Fibroblast of villous mesenchyme (primary cell): Measurements from ENCODE around the gene CDKL2. TPM values are rescaled to one million over a fixed set of nuclear protein-coding genes. Genes with fewer than 3 reads are reported as not detected.
"Not testable (repeated sequence)": the region's sequence is repeated elsewhere in the genome, so short reads cannot be mapped to it uniquely, and the experiment has no call there.

Experiments used
- DNase-seq: peaks from one replicate; pipeline ENCODE4 v3.0.0-alpha.2; 2010; ENCODE audit warnings: low read depth
- H3K4me3 ChIP-seq: 2 replicates; pipeline ENCODE4 v1.5.1; 2011; ENCODE audit warnings: low read depth, mild to moderate bottlenecking, low read length
- small RNA-seq: library from RNA; depleted of rRNA; stranded (forward); fragments of <200 nt; gene quantifications from one replicate; pipeline ENCODE3, GENCODE V24; 2012
- total RNA-seq: library from RNA; depleted of rRNA; stranded (reverse); fragments of >200 nt; gene quantifications from 2 replicates; pipeline ENCODE4 v1.2.3, GENCODE V29; 2012
- TF ChIP-seq, protein P1 (sequence below): IDR thresholded peaks from 2 replicates; pipeline ENCODE4 v1.5.1; 2012; ENCODE audit warnings: low read depth, mild to moderate bottlenecking, low read length; ENCODE audit not compliant: insufficient read depth

CDKL2 gene
- total RNA-seq, 1 donor, result 1.3 TPM

DNA sequence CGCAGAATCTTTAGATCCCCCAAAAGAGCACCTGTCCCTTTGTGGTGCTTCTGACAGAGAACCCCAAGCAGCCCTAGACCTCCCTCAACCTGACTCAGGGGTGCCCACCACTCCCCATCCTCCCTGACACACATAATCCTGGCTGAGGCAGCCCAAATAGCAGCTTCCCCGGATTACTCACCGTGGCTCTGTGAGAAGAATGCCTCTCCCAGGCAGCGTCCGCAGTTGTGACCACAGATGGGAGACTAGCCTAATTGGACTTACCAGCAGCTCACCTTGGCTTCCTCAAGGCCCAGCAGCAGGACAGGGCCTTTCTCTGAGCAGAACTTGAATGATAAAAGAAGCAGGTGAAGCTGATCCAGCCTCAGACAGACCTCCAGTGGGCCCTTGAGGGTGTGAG lies 84.8 kb downstream of the CDKL2 start:
- H3K4me3 ChIP-seq, result no peak overlapping the region
- DNase-seq, result peak; percentile 7
- TF ChIP-seq, protein P1, sequence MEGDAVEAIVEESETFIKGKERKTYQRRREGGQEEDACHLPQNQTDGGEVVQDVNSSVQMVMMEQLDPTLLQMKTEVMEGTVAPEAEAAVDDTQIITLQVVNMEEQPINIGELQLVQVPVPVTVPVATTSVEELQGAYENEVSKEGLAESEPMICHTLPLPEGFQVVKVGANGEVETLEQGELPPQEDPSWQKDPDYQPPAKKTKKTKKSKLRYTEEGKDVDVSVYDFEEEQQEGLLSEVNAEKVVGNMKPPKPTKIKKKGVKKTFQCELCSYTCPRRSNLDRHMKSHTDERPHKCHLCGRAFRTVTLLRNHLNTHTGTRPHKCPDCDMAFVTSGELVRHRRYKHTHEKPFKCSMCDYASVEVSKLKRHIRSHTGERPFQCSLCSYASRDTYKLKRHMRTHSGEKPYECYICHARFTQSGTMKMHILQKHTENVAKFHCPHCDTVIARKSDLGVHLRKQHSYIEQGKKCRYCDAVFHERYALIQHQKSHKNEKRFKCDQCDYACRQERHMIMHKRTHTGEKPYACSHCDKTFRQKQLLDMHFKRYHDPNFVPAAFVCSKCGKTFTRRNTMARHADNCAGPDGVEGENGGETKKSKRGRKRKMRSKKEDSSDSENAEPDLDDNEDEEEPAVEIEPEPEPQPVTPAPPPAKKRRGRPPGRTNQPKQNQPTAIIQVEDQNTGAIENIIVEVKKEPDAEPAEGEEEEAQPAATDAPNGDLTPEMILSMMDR, result no peak

DNA sequence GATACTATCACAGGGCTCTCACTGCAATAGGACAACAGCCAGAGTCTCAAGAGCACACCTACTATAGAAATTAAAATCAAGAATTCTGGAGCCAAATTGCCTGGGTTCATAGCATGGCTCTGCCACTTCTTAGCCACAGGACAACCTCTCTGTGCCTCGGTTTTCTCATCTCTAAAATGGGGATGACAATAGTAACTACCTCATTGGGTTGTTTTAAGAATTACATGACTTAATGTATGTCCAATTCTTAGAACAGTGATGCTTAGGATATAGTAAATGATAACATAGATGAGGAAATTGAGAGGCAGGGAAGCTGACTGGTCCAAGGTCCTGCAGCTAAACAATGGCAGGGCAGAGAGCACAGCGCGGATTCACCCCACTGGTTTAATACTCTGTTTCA lies 85.5 kb downstream of the CDKL2 start:
- H3K4me3 ChIP-seq, result no peak overlapping the region
- TF ChIP-seq, protein P1, result no peak
- DNase-seq, result no peak

DNA sequence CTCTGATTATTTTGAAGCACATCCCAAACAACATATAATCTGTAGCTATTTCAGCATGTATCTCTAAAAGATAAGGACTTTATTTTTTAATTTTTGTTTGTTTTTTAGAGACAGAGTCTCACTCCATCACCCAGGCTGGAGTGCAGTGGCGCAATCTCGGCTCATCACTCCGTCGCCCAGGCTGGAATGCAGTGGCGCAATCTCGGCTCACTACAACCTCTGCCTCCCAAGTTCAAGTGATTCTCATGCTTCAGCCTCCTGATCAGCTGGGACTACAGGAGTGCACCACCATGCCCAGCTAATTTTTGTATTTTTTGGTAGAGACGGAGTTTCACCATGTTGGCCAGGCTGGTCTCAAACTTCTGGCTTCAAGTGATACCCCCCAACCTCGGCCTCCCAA lies 86.1 kb downstream of the CDKL2 start:
- not testable (repeated sequence) for H3K4me3 ChIP-seq
- peak; percentile 47 for DNase-seq

DNA sequence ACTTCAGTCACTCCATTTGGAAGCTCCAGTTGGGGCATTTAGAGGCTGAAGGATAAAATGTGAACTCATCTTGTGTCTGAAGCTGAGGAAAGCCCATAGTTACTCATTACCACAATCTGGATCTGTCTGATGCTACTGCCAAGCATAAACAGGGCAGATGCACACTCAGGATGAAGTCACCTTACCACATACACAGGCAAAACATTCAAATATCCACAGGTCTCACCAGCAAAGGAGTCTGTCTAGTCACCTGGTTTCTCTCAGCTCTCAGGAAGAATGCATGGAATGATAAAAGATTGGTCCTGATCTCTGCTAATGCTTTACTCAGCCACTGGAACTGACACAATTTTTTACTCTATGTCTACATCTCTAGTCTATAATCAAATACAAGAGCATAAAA lies 87.5 kb downstream of the CDKL2 start:
- TF ChIP-seq, protein P1, result no peak
- DNase-seq, result peak; percentile 24
- no peak overlapping the region for H3K4me3 ChIP-seq

DNA sequence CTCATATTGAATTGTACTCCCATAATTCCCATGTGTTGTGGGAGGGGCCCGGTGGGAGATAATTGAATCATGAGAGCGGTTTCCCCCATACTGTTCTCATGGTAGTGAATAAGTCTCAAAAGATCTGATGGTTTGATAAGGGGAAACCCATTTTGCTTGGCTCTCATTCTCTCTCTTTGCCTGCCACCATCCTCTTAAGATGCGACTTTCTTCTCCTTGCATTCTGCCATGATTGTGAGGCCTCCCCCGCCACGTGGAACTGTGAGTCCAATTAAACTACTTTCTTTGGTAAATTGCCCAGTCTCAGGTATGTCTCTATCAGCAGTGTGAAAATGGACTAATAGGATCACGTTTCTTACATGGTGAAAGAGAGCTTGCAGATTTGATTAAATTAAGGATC lies 93.0 kb downstream of the CDKL2 start:
- not testable (repeated sequence) for H3K4me3 ChIP-seq, DNase-seq

DNA sequence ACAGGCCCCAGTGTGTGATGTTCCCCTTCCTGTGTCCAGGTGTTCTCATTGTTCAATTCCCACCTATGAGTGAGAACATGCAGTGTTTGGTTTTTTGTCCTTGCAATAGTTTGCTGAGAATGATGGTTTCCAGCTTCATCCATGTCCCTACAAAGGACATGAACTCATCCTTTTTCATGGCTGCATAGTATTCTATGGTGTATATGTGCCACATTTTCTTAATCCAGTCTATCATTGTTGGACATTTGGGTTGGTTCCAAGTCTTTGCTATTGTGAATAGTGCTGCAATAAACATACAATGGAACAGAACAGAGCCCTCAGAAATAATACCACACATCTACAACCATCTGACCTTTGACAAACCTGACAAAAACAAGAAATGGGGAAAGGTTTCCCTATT lies 96.4 kb downstream of the CDKL2 start:
- H3K4me3 ChIP-seq, result not testable (repeated sequence)

DNA sequence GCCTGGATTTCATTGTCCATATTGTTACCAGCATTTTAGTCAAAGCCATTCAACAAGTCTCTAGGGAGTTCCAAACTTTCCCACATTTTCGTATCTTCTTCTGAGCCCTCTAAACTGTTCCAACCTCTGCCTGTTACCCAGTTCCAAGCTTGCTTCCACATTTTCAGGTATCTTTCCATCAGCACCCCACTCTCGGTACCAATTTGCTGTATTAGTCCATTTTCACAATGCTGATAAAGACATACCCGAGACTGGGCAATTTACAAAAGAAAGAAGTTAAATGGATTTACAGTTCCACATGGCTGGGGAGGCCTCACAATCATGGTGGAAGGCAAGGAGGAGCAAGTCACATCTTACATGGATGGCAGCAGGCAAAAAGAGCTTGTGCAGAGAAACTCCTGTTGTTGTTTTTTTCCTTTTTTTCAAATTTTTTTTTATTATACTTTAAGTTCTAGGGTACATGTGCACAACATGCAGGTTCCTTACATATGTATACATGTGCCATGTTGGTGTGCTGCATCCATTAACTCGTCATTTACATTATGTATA lies 96.9 kb downstream of the CDKL2 start:
- not testable (repeated sequence) for H3K4me3 ChIP-seq, DNase-seq

More for the DNA sequence above, 96.4 kb downstream of the CDKL2 start:
- not testable (repeated sequence) for DNase-seq

DNA sequence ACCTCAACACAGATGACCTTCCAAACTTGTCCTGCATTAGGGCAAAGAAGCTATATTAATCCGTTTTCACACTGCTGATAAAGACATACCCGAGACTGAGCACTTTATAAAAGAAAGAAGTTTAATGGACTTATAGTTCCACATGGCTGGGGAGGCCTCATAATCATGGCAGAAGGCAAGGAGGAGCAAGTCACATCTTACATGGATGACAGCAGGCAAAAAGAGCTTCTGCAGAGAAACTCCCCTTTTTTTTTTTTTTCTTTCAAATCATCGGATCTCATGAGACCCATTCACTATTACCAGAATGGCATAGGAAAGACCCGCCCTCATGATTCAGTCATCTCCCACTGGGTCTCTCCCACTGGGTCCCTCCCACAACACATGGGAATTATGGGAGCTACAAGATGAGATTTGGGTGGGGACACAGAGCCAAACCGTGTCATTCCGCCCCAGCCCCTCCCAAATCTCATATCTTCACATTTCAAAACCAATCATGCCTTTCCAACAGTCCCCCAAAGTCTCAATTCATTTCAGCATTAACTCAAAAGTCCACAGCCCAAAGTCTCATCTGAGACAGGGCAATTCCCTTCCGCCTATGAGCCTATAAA lies 98.7 kb downstream of the CDKL2 start:
- H3K4me3 ChIP-seq, DNase-seq: not testable (repeated sequence)

DNA sequence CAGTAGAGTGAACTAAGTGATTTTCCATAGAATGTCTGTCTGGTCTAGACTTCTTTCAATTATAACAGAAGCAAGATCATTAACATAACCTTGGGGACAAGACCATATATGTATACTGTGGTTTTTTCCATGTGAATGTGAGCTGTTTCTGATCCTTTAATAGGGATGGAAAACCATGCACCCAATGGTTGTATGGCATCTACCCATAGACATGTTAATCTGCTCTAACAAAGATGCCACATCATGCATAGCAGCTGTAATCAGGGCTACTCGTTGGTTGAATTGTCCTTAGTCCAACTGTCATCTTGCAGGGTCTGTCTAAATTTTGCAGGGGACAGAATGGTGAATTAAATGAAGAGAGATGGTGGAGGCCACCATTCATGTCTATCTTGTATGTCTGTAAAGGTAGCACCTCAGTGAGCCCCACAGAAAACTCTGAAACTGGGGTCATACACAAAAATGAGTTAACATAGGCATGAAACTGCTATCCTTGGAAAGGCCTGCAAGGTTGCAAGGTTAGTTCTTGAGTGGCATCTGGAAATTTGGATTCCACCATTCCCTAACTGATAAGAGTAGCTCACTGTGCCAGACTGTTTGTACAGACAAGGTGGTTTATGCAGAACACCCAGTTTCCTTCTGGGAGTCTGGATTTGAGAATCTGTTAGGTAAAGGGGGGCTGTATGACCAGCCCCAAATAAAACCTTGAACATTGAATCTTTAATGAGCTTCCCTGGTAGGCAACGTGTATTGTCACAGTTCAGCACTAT lies 99.6 kb downstream of the CDKL2 start:
- TF ChIP-seq, protein P1, result no peak
- no peak for DNase-seq
- H3K4me3 ChIP-seq, result no peak overlapping the region

Small RNAs within 50 kb of the gene (small RNA-seq; reads per million reads assigned to genes)
- gene RF00019, result not detected

Other genes with a start within 250 kb of the CDKL2 start
- gene RCHY1, start 116.1 kb downstream of the CDKL2 start, total RNA-seq, result 18.7 and 43.2 TPM in 2 replicates
- 11.0 and 18.1 TPM in 2 replicates for gene THAP6, start 116.1 kb downstream of the CDKL2 start, total RNA-seq
- gene ODAPH, start 74.5 kb downstream of the CDKL2 start, total RNA-seq, result not detected in 2 replicates
- 139 and 209 TPM in 2 replicates for gene G3BP2, start 42.9 kb upstream of the CDKL2 start, total RNA-seq
- gene USO1, start 94.0 kb upstream of the CDKL2 start, total RNA-seq, result 105 and 203 TPM in 2 replicates